SK-N-SH treated with all-trans-retinoic acid at 6 μM for 48 hours (cell line): ENCODE measurements around the gene ITGA3.

Experiments
- BACH2 ChIP-seq: fragments of 250-450 bp; sonication (Bioruptor Pico); IDR thresholded peaks from 2 replicates; pipeline ENCODE4 v1.9.0; 2021; ENCODE audit warnings: mild to moderate bottlenecking, borderline replicate concordance
- ESRRG ChIP-seq: fragments of 250-450 bp; sonication (Bioruptor Pico); IDR thresholded peaks from 2 replicates; pipeline ENCODE4 v1.6.1; 2021; ENCODE audit warnings: mild to moderate bottlenecking
- ISL1 ChIP-seq: fragments of 250-450 bp; sonication (Bioruptor Pico); IDR thresholded peaks from 2 replicates; pipeline ENCODE4 v2.1.2; 2022; ENCODE audit warnings: mild to moderate bottlenecking, moderate library complexity
- RARB ChIP-seq: fragments of 250-450 bp; sonication (Bioruptor Pico); IDR thresholded peaks from 2 replicates; pipeline ENCODE4 v1.8.0; 2021; ENCODE audit warnings: mild to moderate bottlenecking, moderate library complexity
- TOX ChIP-seq: fragments of 250-450 bp; sonication (Bioruptor Pico); IDR thresholded peaks from 2 replicates; pipeline ENCODE4 v1.8.0; 2021; ENCODE audit warnings: mild to moderate bottlenecking, moderate library complexity, borderline replicate concordance
- TF ChIP-seq, protein P1 (sequence below): fragments of 250-450 bp; sonication (Bioruptor Pico); IDR thresholded peaks from 2 replicates; pipeline ENCODE4 v1.8.0; 2020; ENCODE audit warnings: mild to moderate bottlenecking, moderate library complexity, borderline replicate concordance
- TF ChIP-seq, protein P2 (sequence below): fragments of 250-450 bp; sonication (Bioruptor Pico); IDR thresholded peaks from 2 replicates; pipeline ENCODE4 v1.5.1; 2020; ENCODE audit warnings: low read depth, mild to moderate bottlenecking, moderate library complexity
- TF ChIP-seq, protein P3 (sequence below): fragments of 250-450 bp; sonication (Bioruptor Pico); IDR thresholded peaks from 2 replicates; pipeline ENCODE4 v1.8.0; 2021; ENCODE audit warnings: low read depth, mild to moderate bottlenecking, moderate library complexity, borderline replicate concordance

DNA sequence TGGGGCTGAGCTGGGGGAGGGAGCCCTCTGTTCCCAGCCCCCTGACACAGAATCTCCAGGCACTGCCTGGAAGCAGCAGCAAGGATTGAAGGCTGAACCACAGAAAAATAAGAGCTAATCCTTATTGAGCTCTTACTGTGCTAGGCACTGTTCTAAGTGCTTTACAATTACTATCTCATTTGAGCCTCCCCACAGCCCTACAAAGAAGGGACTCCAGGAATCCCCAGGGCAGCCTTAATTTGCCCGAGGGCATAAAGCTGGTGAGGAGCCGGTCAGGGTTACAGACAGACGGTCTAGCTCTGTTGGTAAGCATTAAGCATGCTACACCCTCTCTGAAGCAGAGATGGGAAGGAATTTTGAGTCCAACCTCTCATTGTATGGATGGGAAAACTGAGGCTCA, 67.0 kb downstream of the ITGA3 start:
- TF ChIP-seq RARB (CRISPR knock-in tag) (no peak), BACH2 (no peak), ESRRG (CRISPR knock-in tag) (no peak), ISL1 (CRISPR knock-in tag) (no peak), TOX (CRISPR knock-in tag) (no peak)
- TF ChIP-seq, protein P1, sequence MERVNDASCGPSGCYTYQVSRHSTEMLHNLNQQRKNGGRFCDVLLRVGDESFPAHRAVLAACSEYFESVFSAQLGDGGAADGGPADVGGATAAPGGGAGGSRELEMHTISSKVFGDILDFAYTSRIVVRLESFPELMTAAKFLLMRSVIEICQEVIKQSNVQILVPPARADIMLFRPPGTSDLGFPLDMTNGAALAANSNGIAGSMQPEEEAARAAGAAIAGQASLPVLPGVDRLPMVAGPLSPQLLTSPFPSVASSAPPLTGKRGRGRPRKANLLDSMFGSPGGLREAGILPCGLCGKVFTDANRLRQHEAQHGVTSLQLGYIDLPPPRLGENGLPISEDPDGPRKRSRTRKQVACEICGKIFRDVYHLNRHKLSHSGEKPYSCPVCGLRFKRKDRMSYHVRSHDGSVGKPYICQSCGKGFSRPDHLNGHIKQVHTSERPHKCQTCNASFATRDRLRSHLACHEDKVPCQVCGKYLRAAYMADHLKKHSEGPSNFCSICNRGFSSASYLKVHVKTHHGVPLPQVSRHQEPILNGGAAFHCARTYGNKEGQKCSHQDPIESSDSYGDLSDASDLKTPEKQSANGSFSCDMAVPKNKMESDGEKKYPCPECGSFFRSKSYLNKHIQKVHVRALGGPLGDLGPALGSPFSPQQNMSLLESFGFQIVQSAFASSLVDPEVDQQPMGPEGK (CRISPR knock-in tag): no peak
- TF ChIP-seq, protein P2, sequence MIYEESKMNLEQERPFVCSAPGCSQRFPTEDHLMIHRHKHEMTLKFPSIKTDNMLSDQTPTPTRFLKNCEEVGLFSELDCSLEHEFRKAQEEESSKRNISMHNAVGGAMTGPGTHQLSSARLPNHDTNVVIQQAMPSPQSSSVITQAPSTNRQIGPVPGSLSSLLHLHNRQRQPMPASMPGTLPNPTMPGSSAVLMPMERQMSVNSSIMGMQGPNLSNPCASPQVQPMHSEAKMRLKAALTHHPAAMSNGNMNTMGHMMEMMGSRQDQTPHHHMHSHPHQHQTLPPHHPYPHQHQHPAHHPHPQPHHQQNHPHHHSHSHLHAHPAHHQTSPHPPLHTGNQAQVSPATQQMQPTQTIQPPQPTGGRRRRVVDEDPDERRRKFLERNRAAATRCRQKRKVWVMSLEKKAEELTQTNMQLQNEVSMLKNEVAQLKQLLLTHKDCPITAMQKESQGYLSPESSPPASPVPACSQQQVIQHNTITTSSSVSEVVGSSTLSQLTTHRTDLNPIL (CRISPR knock-in tag): no peak
- TF ChIP-seq, protein P3, sequence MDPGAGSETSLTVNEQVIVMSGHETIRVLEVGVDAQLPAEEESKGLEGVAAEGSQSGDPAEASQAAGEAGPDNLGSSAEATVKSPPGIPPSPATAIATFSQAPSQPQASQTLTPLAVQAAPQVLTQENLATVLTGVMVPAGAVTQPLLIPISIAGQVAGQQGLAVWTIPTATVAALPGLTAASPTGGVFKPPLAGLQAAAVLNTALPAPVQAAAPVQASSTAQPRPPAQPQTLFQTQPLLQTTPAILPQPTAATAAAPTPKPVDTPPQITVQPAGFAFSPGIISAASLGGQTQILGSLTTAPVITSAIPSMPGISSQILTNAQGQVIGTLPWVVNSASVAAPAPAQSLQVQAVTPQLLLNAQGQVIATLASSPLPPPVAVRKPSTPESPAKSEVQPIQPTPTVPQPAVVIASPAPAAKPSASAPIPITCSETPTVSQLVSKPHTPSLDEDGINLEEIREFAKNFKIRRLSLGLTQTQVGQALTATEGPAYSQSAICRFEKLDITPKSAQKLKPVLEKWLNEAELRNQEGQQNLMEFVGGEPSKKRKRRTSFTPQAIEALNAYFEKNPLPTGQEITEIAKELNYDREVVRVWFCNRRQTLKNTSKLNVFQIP: no peak
